Measurements from ENCODE around the gene GABRD.

GABRD gene

DNA sequence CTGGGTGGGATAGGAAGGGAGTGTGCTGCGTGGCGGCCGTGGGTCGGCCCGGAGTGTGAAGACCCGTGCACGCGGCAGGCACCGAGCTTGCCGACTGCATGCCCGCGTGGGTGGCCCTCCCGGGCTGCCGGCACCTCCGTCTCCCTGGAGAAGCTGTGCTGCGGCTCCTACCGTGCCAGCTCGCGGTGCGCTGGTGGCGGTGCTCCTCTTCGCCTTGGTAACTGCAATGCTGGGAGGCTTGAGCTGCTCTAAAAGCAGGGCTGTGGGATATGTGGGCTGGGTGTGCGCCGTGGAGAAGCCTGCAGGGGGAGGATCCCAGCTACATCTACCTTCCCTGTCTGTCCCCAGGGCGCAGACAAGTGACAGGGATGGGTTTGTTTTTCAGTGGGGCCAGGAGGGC lies 2.4 kb downstream of the GABRD start:
- no peak overlapping the region for H3K27ac ChIP-seq (ENCODE audit: low read depth, low read length)
- no peaks in the 10 kb centered on the region for H3K36me3 ChIP-seq (ENCODE audit: insufficient read depth, low read length)
- H3K9ac ChIP-seq (ENCODE audit: low read depth, low read length) = no peak overlapping the region
- H3K4me3 ChIP-seq (ENCODE audit: low read length) = no peak overlapping the region
- H3K9me3 ChIP-seq (ENCODE audit: insufficient read depth, low read depth, low read length) = no peaks in the 10 kb centered on the region
- peaks cover 34% of the 10 kb centered on the region for H3K27me3 ChIP-seq (ENCODE audit: insufficient read depth, low read length)
- peaks cover 4% of the 10 kb centered on the region; the same call in 1 of the 2 replicates for H3K4me1 ChIP-seq (ENCODE audit: insufficient read depth, low read length)
- WGBS = 90% methylated on average over 25 of the region's 25 CpGs

DNA sequence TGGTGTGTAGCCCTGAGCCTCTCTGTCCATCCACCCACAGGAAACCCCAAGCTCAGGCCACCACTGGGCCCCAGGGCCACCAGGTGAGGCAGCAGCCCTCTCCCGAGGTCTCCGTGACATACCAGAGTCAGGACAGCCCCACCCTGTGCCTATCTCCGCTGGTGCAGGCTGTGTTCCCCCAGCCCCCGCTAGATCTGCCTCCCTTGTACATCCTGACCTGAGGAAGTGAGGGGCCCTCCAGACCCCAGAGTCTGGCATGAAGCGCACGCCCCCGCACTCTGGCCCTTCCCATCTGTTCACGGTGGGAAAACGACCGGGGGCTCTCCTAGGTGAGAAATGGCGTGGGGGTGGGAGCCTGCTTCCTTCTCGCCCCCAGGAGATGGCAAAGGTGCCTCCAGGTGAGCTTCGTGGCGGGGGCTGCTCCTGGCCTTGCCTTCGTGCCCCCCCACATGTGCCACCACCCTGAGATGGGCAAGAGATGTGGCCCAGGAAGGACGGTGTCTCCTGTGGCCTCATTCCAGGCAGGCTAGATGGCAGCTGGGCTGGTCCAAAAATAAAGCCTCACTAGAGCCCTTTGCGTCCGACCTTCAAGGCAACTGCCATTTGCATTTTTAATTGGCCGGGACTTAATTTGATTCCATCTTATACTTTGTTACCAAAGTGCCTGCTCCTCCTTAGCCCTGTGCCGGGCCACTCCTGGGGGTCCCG lies 3.1 kb downstream of the GABRD start:
- no peak overlapping the region for H3K4me3 ChIP-seq (ENCODE audit: low read length)
- no peak overlapping the region for H3K27ac ChIP-seq (ENCODE audit: low read depth, low read length)
- no peaks in the 10 kb centered on the region for H3K36me3 ChIP-seq (ENCODE audit: insufficient read depth, low read length)
- no peaks in the 10 kb centered on the region for H3K9me3 ChIP-seq (ENCODE audit: insufficient read depth, low read depth, low read length)
- no peak overlapping the region for H3K9ac ChIP-seq (ENCODE audit: low read depth, low read length)
- H3K27me3 ChIP-seq (ENCODE audit: insufficient read depth, low read length) = peaks cover 34% of the 10 kb centered on the region
- H3K4me1 ChIP-seq (ENCODE audit: insufficient read depth, low read length) = peaks cover 4% of the 10 kb centered on the region; the same call in 1 of the 2 replicates
- 86% methylated on average over 21 of the region's 21 CpGs for WGBS

- H3K4me3 ChIP-seq (ENCODE audit: low read length) = no peak overlapping the region
- H3K36me3 ChIP-seq (ENCODE audit: insufficient read depth, low read length) = no peaks in the 10 kb centered on the region
- H3K9ac ChIP-seq (ENCODE audit: low read depth, low read length) = no peak overlapping the region
- H3K27ac ChIP-seq (ENCODE audit: low read depth, low read length) = no peak overlapping the region
- peaks cover 3% of the 10 kb centered on the region; the same call in 1 of the 2 replicates for H3K4me1 ChIP-seq (ENCODE audit: insufficient read depth, low read length)
- no peaks in the 10 kb centered on the region for H3K9me3 ChIP-seq (ENCODE audit: insufficient read depth, low read depth, low read length)
- 87% methylated on average over 9 of the region's 9 CpGs for WGBS
- peaks cover 28% of the 10 kb centered on the region for H3K27me3 ChIP-seq (ENCODE audit: insufficient read depth, low read length)
Measured at GRCh38 chr1:2023187-2023586, 4.0 kb downstream of the GABRD start.

DNA sequence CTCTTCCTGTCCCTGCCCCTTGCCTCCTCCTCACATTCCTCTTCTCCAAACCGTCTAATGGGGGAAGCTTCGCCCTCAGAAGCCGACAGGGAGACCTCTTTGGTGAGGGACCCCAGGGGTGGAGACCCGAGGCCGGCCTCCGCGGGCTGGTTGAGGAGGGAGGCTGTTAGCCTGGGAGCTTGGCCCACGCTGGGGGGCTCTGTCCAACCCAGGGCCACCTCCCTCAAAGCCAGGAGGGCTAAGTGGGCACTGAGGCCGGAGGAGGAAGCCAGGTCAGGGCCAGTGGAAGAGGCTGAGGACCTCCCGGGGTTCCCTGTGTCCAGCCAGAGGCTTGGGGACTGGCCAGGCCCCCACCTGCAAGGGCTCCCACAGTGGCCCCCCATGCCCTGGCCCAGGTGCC lies 5.3 kb downstream of the GABRD start:
- Histone ChIP-seq H3K27ac (ENCODE audit: low read depth, low read length) (no peak overlapping the region), H3K4me3 (ENCODE audit: low read length) (no peak overlapping the region), H3K36me3 (ENCODE audit: insufficient read depth, low read length) (no peaks in the 10 kb centered on the region), H3K27me3 (ENCODE audit: insufficient read depth, low read length) (peaks cover 20% of the 10 kb centered on the region), H3K9ac (ENCODE audit: low read depth, low read length) (no peak overlapping the region), H3K9me3 (ENCODE audit: insufficient read depth, low read depth, low read length) (no peaks in the 10 kb centered on the region), H3K4me1 (ENCODE audit: insufficient read depth, low read length) (no peaks in the 10 kb centered on the region)
- whole genome bisulfite sequencing = 90% methylated on average over 10 of the region's 10 CpGs

DNA sequence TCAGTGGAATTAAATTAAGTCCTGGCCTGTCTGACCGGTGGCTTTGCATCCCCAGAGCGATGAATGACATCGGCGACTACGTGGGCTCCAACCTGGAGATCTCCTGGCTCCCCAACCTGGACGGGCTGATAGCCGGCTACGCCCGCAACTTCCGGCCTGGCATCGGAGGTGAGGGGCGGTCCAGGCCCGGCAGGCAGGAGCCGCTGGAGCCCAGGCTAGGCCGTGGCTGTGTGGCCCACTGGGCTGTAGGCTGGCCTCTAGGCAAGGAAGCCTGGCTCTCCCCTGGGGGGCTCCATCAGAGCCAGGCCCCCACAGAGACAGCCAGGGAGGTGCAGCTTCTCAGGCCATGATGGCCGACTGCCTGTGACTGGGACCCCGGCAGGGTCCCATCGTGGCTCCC lies 5.7 kb downstream of the GABRD start:
- Histone ChIP-seq H3K27me3 (ENCODE audit: insufficient read depth, low read length) (peaks cover 15% of the 10 kb centered on the region), H3K9me3 (ENCODE audit: insufficient read depth, low read depth, low read length) (no peaks in the 10 kb centered on the region), H3K9ac (ENCODE audit: low read depth, low read length) (no peak overlapping the region), H3K4me1 (ENCODE audit: insufficient read depth, low read length) (no peaks in the 10 kb centered on the region), H3K27ac (ENCODE audit: low read depth, low read length) (no peak overlapping the region), H3K36me3 (ENCODE audit: insufficient read depth, low read length) (no peaks in the 10 kb centered on the region), H3K4me3 (ENCODE audit: low read length) (no peak overlapping the region)
- WGBS = 90% methylated on average over 18 of the region's 18 CpGs

DNA sequence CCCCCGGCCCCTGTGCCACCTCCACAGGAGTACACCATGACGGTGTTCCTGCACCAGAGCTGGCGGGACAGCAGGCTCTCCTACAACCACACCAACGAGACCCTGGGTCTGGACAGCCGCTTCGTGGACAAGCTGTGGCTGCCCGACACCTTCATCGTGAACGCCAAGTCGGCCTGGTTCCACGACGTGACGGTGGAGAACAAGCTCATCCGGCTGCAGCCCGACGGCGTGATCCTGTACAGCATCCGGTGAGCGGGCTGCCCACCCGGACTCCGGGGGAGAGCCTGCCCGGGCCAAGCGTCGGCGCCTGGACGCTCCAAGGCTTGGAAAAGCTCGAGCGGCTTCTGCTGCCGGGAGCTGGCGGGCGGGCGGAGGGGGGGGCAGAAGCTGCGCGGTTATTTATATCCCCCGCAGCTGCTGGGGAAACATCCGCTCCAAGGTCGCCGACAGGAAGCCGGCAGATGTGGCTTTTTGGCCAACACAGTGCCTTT lies 6.4 kb downstream of the GABRD start:
- Histone ChIP-seq H3K36me3 (ENCODE audit: insufficient read depth, low read length) (no peaks in the 10 kb centered on the region), H3K27ac (ENCODE audit: low read depth, low read length) (no peak overlapping the region), H3K4me3 (ENCODE audit: low read length) (no peak overlapping the region), H3K9ac (ENCODE audit: low read depth, low read length) (no peak overlapping the region), H3K27me3 (ENCODE audit: insufficient read depth, low read length) (peaks cover 9% of the 10 kb centered on the region), H3K9me3 (ENCODE audit: insufficient read depth, low read depth, low read length) (no peaks in the 10 kb centered on the region), H3K4me1 (ENCODE audit: insufficient read depth, low read length) (no peaks in the 10 kb centered on the region)
- 92% methylated on average over 39 of the region's 39 CpGs for WGBS

DNA sequence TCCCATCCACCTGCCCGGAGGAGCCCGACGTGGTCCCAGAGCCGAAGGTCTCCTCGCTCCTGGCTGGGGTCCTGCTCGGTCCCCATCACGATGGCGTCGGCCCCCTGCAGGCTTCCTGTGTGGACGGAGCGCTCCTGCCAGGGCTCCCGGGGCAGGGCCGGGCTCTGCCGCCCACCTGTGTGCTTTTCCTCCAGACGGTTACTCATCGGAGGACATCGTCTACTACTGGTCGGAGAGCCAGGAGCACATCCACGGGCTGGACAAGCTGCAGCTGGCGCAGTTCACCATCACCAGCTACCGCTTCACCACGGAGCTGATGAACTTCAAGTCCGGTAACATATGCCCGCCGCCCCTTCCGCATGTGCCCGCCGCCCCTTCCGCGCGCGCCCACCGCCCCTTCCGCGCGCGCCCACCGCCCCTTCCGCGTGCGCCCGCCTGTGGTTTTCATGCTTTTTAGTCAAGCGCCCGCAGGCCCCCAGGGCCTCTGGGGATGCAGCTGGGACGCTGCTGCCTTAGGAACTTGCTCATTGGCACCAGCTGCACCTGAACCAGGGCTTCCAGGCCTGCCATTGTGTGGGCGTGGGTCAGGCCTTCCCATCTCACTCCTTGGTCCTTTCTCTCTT lies 8.9 kb downstream of the GABRD start:
- 95% methylated on average over 45 of the region's 46 CpGs for WGBS
- Histone ChIP-seq H3K9ac (ENCODE audit: low read depth, low read length) (no peak overlapping the region), H3K27ac (ENCODE audit: low read depth, low read length) (no peak overlapping the region)

GRCh38 chr1:2028870-2029560 lies 9.9 kb downstream of the GABRD start:
- no peak overlapping the region for H3K27ac ChIP-seq (ENCODE audit: low read depth, low read length)
- H3K36me3 ChIP-seq (ENCODE audit: insufficient read depth, low read length) = no peaks in the 10 kb centered on the region
- no peaks in the 10 kb centered on the region for H3K9me3 ChIP-seq (ENCODE audit: insufficient read depth, low read depth, low read length)
- no peaks in the 10 kb centered on the region for H3K27me3 ChIP-seq (ENCODE audit: insufficient read depth, low read length)
- WGBS = 94% methylated on average over 26 of the region's 26 CpGs
- no peak overlapping the region for H3K4me3 ChIP-seq (ENCODE audit: low read length)
- no peaks in the 10 kb centered on the region for H3K4me1 ChIP-seq (ENCODE audit: insufficient read depth, low read length)
- H3K9ac ChIP-seq (ENCODE audit: low read depth, low read length) = no peak overlapping the region

More for the DNA sequence above, 8.9 kb downstream of the GABRD start:
- H3K27me3 ChIP-seq (ENCODE audit: insufficient read depth, low read length) = no peaks in the 10 kb centered on the region
- no peaks in the 10 kb centered on the region for H3K4me1 ChIP-seq (ENCODE audit: insufficient read depth, low read length)
- H3K36me3 ChIP-seq (ENCODE audit: insufficient read depth, low read length) = no peaks in the 10 kb centered on the region
- no peaks in the 10 kb centered on the region for H3K9me3 ChIP-seq (ENCODE audit: insufficient read depth, low read depth, low read length)
- no peak overlapping the region for H3K4me3 ChIP-seq (ENCODE audit: low read length)

DNA sequence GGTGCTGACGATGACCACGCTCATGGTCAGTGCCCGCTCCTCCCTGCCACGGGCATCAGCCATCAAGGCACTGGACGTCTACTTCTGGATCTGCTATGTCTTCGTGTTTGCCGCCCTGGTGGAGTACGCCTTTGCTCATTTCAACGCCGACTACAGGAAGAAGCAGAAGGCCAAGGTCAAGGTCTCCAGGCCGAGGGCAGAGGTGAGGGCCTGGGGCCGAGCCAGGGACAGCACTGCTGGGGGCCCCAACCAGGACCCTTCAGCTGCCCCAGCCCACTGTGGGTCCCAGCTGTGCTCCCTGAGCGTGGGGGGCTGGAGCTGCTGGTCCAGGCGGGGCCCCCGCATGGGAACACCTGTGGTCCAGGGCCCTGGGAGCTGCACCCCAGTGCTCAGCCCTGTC lies 10.4 kb downstream of the GABRD start:
- no peaks in the 10 kb centered on the region for H3K36me3 ChIP-seq (ENCODE audit: insufficient read depth, low read length)
- no peak overlapping the region for H3K27ac ChIP-seq (ENCODE audit: low read depth, low read length)
- no peak overlapping the region for H3K9ac ChIP-seq (ENCODE audit: low read depth, low read length)
- no peaks in the 10 kb centered on the region for H3K4me1 ChIP-seq (ENCODE audit: insufficient read depth, low read length)
- no peaks in the 10 kb centered on the region for H3K27me3 ChIP-seq (ENCODE audit: insufficient read depth, low read length)
- no peaks in the 10 kb centered on the region for H3K9me3 ChIP-seq (ENCODE audit: insufficient read depth, low read depth, low read length)
- 96% methylated on average over 15 of the region's 15 CpGs for WGBS
- no peak overlapping the region for H3K4me3 ChIP-seq (ENCODE audit: low read length)

- Histone ChIP-seq H3K4me1 (ENCODE audit: insufficient read depth, low read length) (no peaks in the 10 kb centered on the region), H3K27ac (ENCODE audit: low read depth, low read length) (no peak overlapping the region), H3K4me3 (ENCODE audit: low read length) (no peak overlapping the region), H3K9ac (ENCODE audit: low read depth, low read length) (no peak overlapping the region), H3K36me3 (ENCODE audit: insufficient read depth, low read length) (no peaks in the 10 kb centered on the region), H3K27me3 (ENCODE audit: insufficient read depth, low read length) (no peaks in the 10 kb centered on the region), H3K9me3 (ENCODE audit: insufficient read depth, low read depth, low read length) (no peaks in the 10 kb centered on the region)
- 94% methylated on average over 42 of the region's 42 CpGs for WGBS
Measured at GRCh38 chr1:2030076-2030871, 11.1 kb downstream of the GABRD start.
